Ovary (tissue), 3 donors: Measurements from ENCODE around the gene C4A.

Experiments used
- POLR2A ChIP-seq: fragments of 450-650 bp; IDR thresholded peaks from one replicate; pipeline ENCODE4 v1.6.1; 2017; ENCODE audit warnings: antibody characterized with exemption, mild to moderate bottlenecking, moderate library complexity
- TF ChIP-seq, protein P1 (sequence below), 3 donors: fragments of 450-650 bp in 2 of 3; fragments of 200-600 bp in 1 of 3; IDR thresholded peaks; one replicate each; pipeline versions ENCODE4 v1.5.1 to v1.8.0; 2016 to 2022; ENCODE audit warnings: antibody characterized with exemption in 3 of 3, mild to moderate bottlenecking in 1 of 3
- donor health status: DM: no; HTN: no; CAD: no.

GRCh38 chr6:31977816-31978431 is 3.9 kb upstream of the C4A start:
- TF ChIP-seq, protein P1, sequence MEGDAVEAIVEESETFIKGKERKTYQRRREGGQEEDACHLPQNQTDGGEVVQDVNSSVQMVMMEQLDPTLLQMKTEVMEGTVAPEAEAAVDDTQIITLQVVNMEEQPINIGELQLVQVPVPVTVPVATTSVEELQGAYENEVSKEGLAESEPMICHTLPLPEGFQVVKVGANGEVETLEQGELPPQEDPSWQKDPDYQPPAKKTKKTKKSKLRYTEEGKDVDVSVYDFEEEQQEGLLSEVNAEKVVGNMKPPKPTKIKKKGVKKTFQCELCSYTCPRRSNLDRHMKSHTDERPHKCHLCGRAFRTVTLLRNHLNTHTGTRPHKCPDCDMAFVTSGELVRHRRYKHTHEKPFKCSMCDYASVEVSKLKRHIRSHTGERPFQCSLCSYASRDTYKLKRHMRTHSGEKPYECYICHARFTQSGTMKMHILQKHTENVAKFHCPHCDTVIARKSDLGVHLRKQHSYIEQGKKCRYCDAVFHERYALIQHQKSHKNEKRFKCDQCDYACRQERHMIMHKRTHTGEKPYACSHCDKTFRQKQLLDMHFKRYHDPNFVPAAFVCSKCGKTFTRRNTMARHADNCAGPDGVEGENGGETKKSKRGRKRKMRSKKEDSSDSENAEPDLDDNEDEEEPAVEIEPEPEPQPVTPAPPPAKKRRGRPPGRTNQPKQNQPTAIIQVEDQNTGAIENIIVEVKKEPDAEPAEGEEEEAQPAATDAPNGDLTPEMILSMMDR (IDR thresholded peaks at IDR 0.05) = no peak
- TF ChIP-seq POLR2A = no peak
